ENCODE results near the gene DNAJC5.

DNA sequence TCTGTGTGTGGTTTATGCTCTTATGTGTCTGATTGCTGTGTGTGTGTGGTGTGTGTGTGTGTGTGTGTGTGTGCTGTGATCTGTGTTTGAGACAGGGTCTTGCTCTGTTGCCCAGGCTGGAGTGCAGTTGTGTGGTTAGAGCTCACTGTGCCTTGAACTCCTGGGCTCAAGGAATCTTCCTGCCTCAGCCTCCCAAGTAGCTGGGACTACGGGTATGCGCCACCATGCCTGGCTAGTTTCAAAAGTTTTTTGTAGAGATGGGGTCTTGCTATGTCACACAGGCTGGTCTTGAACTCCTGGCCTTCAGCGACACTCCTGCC, 78.2 kb downstream of the DNAJC5 start:
- TF ChIP-seq, protein P1, sequence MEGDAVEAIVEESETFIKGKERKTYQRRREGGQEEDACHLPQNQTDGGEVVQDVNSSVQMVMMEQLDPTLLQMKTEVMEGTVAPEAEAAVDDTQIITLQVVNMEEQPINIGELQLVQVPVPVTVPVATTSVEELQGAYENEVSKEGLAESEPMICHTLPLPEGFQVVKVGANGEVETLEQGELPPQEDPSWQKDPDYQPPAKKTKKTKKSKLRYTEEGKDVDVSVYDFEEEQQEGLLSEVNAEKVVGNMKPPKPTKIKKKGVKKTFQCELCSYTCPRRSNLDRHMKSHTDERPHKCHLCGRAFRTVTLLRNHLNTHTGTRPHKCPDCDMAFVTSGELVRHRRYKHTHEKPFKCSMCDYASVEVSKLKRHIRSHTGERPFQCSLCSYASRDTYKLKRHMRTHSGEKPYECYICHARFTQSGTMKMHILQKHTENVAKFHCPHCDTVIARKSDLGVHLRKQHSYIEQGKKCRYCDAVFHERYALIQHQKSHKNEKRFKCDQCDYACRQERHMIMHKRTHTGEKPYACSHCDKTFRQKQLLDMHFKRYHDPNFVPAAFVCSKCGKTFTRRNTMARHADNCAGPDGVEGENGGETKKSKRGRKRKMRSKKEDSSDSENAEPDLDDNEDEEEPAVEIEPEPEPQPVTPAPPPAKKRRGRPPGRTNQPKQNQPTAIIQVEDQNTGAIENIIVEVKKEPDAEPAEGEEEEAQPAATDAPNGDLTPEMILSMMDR (optimal IDR thresholded peaks at IDR 0.05 in 1 of 3, IDR thresholded peaks at IDR 0.05 in 1 of 3, conservative IDR thresholded peaks at IDR 0.05 in 1 of 3; ENCODE audit: extremely low read depth in 1 of 3, insufficient read depth in 2 of 3, low read length in 3 of 3), result no peak
- no peak for TF ChIP-seq EZH2 (IDR thresholded peaks at IDR 0.05; ENCODE audit: low read length)
